ENCODE data around the gene LASP1NB.
A peak's percentile ranks its signal among the peaks of the same experiment; 100 is the strongest.

LASP1NB gene

GRCh38 chr17:38925263-38925995 lies at the start of gene LASP1NB:
TSS of gene LASP1NB (plus strand) at chr17:38925614.
- Mint-ChIP-seq H3K27me3 (ENCODE audit: low read depth in 2 of 2) (no peaks in the 10 kb centered on the region), H3K4me1 (peaks cover 24 to 42% of the 10 kb centered on the region in 2 donors), H3K36me3 (no peaks in the 10 kb centered on the region), H3K4me3 (peak within 1 kb of the TSS; percentile 19), H3K27ac (peak within 1 kb of the TSS; percentile 38 to 68), H3K9me3 (no peaks in the 10 kb centered on the region)
- Histone ChIP-seq H3K9me3 (ENCODE audit: control insufficient read depth, insufficient read depth, low read length) (no peaks in the 10 kb centered on the region), H3K4me3 (ENCODE audit: low read length) (no peak within 1 kb of the TSS), H3K27ac (ENCODE audit: low read length) (no peak within 1 kb of the TSS), H3K27me3 (ENCODE audit: control insufficient read depth, insufficient read depth, low read length) (no peaks in the 10 kb centered on the region), H3K36me3 (ENCODE audit: control insufficient read depth, insufficient read depth, low read length) (peaks cover 8% of the 10 kb centered on the region), H3K4me1 (ENCODE audit: control insufficient read depth, insufficient read depth, low read length) (peaks cover 23% of the 10 kb centered on the region)
- ATAC-seq (peak in 2 of 3 donors; percentile 40 to 41), DNase-seq (peak in 1 of 2 donors; percentile 70)
- intact Hi-C loops (cut with micrococcal nuclease) = no loop called here
- TF ChIP-seq CTCF (IDR thresholded peaks at IDR 0.05) = no peak
- WGBS (ENCODE audit: insufficient coverage) = 81% methylated on average over 11 of the region's 14 CpGs

- Mint-ChIP-seq H3K27me3 (ENCODE audit: low read depth in 2 of 2) (no peaks in the 10 kb centered on the region), H3K4me1 (peaks cover 83 to 94% of the 10 kb centered on the region in 2 donors), H3K27ac (peak overlapping the region; percentile 96 to 98), H3K9me3 (no peaks in the 10 kb centered on the region), H3K4me3 (peak overlapping the region; percentile 76), H3K36me3 (peaks cover 6% of the 10 kb centered on the region)
- intact Hi-C loops (cut with micrococcal nuclease) = no loop called here
- Histone ChIP-seq H3K36me3 (ENCODE audit: control insufficient read depth, insufficient read depth, low read length) (peaks cover 42% of the 10 kb centered on the region), H3K27ac (ENCODE audit: low read length) (peak overlapping the region; percentile 61), H3K9me3 (ENCODE audit: control insufficient read depth, insufficient read depth, low read length) (no peaks in the 10 kb centered on the region), H3K4me3 (ENCODE audit: low read length) (no peak overlapping the region), H3K27me3 (ENCODE audit: control insufficient read depth, insufficient read depth, low read length) (no peaks in the 10 kb centered on the region), H3K4me1 (ENCODE audit: control insufficient read depth, insufficient read depth, low read length) (peaks cover 96% of the 10 kb centered on the region)
- ATAC-seq = peak; percentile 33 to 48 (median 46)
- WGBS (ENCODE audit: insufficient coverage) = 25% methylated on average over 7 of the region's 7 CpGs
- peak in 1 of 2 donors; percentile 69 for DNase-seq
- TF ChIP-seq CTCF (IDR thresholded peaks at IDR 0.05) = no peak
Measured at GRCh38 chr17:38877130-38877851, 48.1 kb upstream of the LASP1NB start.

- no peak overlapping the region for H3K27ac ChIP-seq (ENCODE audit: low read length)
- WGBS (ENCODE audit: insufficient coverage) = 62% methylated on average over 5 of the region's 6 CpGs
- peak overlapping the region; percentile 55 for H3K4me3 Mint-ChIP-seq
- peaks cover 79 to 88% of the 10 kb centered on the region in 2 donors for H3K4me1 Mint-ChIP-seq
- no peak overlapping the region for H3K4me3 ChIP-seq (ENCODE audit: low read length)
- H3K27ac Mint-ChIP-seq = peak overlapping the region; percentile 91 to 98
- no peaks in the 10 kb centered on the region for H3K9me3 ChIP-seq (ENCODE audit: control insufficient read depth, insufficient read depth, low read length)
- no peaks in the 10 kb centered on the region for H3K9me3 Mint-ChIP-seq
- H3K27me3 Mint-ChIP-seq (ENCODE audit: low read depth in 2 of 2) = no peaks in the 10 kb centered on the region
- intact Hi-C loops (cut with micrococcal nuclease) = no loop called here
- peaks cover 96% of the 10 kb centered on the region for H3K4me1 ChIP-seq (ENCODE audit: control insufficient read depth, insufficient read depth, low read length)
- DNase-seq (peak in 1 of 2 donors; percentile 48), ATAC-seq (no peak)
- peaks cover 6% of the 10 kb centered on the region for H3K36me3 Mint-ChIP-seq
- no peak for TF ChIP-seq CTCF (IDR thresholded peaks at IDR 0.05)
- H3K27me3 ChIP-seq (ENCODE audit: control insufficient read depth, insufficient read depth, low read length) = no peaks in the 10 kb centered on the region
- peaks cover 52% of the 10 kb centered on the region for H3K36me3 ChIP-seq (ENCODE audit: control insufficient read depth, insufficient read depth, low read length)
Measured at GRCh38 chr17:38879878-38880665, 45.3 kb upstream of the LASP1NB start.

Measured in natural killer cell (primary cell).